ENCODE measurements around the gene ARPC4. TPM values are rescaled to one million over a fixed set of nuclear protein-coding genes. Genes with fewer than 3 reads are reported as not detected.

Gene ARPC4
- total RNA-seq, 6 donors from 2014 or later = 88.3 to 186 (median 158) TPM

DNA sequence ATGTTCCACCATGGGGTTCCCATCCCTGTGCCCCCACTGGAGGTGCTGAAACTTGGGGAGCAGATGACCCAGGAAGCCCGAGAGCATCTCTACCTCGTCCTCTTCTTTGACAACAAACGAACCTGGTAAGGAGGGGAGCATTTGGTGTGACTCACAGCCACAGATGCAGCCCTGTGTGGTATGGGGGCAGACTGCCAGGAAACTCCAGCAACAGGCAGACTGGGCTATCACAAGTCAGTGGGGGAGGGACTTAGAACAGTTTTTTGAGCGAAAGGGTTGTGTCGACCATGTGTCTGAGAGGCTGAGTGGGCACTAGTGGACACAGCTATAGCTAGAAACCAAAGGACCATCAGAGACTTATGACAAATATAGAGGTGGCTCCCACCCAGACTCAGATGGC is 46.6 kb upstream of the ARPC4 start:
- ATAC-seq (ENCODE audit: low FRiP score in 2 of 2) = no peak
- Histone ChIP-seq H3K4me3 (no peak overlapping the region), H3K9me3 (no peaks in the 10 kb centered on the region), H3K36me3 (peaks cover 59 to 73% (median 67%) of the 10 kb centered on the region in 4 donors), H3K27ac (no peak overlapping the region), H3K4me1 (peaks cover 15 to 27% (median 18%) of the 10 kb centered on the region in 4 donors), H3K27me3 (no peaks in the 10 kb centered on the region)
- no peak for DNase-seq
- WGBS, 2 donors = 80 to 83% methylated on average over 5 of the region's 5 CpGs
- TF ChIP-seq EP300 (IDR thresholded peaks at IDR 0.05) (no peak), POLR2AphosphoS5 (IDR thresholded peaks at IDR 0.05) (no peak), POLR2A (IDR thresholded peaks at IDR 0.05) (no peak)
- TF ChIP-seq, protein P1, sequence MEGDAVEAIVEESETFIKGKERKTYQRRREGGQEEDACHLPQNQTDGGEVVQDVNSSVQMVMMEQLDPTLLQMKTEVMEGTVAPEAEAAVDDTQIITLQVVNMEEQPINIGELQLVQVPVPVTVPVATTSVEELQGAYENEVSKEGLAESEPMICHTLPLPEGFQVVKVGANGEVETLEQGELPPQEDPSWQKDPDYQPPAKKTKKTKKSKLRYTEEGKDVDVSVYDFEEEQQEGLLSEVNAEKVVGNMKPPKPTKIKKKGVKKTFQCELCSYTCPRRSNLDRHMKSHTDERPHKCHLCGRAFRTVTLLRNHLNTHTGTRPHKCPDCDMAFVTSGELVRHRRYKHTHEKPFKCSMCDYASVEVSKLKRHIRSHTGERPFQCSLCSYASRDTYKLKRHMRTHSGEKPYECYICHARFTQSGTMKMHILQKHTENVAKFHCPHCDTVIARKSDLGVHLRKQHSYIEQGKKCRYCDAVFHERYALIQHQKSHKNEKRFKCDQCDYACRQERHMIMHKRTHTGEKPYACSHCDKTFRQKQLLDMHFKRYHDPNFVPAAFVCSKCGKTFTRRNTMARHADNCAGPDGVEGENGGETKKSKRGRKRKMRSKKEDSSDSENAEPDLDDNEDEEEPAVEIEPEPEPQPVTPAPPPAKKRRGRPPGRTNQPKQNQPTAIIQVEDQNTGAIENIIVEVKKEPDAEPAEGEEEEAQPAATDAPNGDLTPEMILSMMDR (IDR thresholded peaks at IDR 0.05) = no peak

DNA sequence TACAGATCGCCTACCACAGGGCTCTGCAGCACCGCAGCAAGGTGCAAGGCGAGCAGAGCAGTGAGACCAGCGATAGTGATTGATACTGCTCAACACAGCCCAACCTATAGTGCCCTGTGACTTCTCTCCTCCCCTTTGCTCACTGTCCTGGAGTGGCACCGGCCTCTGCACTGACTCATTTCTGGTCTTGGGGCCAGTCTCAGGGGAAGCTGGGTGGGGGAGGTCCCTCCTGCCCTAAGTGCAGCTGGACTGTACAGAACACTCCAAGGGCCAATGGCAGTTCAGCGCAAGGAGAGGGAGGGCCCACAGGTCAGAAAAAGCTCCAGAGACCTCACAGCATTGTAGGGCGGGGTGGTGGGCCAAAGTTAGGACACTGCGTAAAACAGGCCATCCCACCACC is 45.6 kb upstream of the ARPC4 start:
- no peak for DNase-seq
- ATAC-seq (ENCODE audit: low FRiP score in 2 of 2) = no peak
- Histone ChIP-seq H3K9me3 (no peaks in the 10 kb centered on the region), H3K27ac (no peak overlapping the region), H3K4me1 (peaks cover 19 to 34% (median 24%) of the 10 kb centered on the region in 4 donors), H3K36me3 (peaks cover 51 to 73% (median 63%) of the 10 kb centered on the region in 4 donors), H3K4me3 (no peak overlapping the region), H3K27me3 (no peaks in the 10 kb centered on the region)
- TF ChIP-seq, protein P1 (IDR thresholded peaks at IDR 0.05) = no peak
- TF ChIP-seq POLR2A (IDR thresholded peaks at IDR 0.05) (no peak), EP300 (IDR thresholded peaks at IDR 0.05) (no peak), POLR2AphosphoS5 (IDR thresholded peaks at IDR 0.05) (no peak)
- WGBS, 2 donors = 97 to 100% methylated on average over 2 to 8 of the region's 8 CpGs

DNA sequence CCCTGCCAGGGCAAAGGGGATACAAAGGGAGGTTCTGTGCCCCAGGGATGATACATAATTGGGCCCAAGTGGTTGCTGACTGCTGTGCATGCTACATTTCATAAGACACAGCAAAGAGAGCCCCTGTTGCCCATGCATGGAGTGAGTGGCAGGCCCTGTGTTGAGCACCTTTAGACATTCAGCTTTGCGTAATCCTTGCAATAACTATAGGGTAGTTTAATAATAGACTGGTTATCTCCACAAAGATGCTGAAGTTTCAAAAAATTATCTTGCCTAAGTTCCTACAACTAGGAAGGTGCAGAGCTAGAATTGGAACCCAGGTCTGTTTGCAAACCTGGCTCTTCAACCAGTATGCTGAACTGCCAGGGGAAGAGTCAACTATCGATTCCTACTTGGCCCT is 44.9 kb upstream of the ARPC4 start:
- TF ChIP-seq POLR2A (IDR thresholded peaks at IDR 0.05) (no peak), POLR2AphosphoS5 (IDR thresholded peaks at IDR 0.05) (no peak), EP300 (IDR thresholded peaks at IDR 0.05) (no peak)
- TF ChIP-seq, protein P1 (IDR thresholded peaks at IDR 0.05) = no peak
- H3K27me3 ChIP-seq = no peaks in the 10 kb centered on the region
- H3K36me3 ChIP-seq = peaks cover 43 to 73% (median 60%) of the 10 kb centered on the region in 4 donors
- H3K27ac ChIP-seq = no peak overlapping the region
- no peak overlapping the region for H3K4me3 ChIP-seq
- H3K4me1 ChIP-seq = peaks cover 19 to 34% (median 24%) of the 10 kb centered on the region in 4 donors
- WGBS, 2 donors = 88 to 100% methylated on average over 1 to 2 of the region's 2 CpGs
- ATAC-seq (ENCODE audit: low FRiP score in 2 of 2) = no peak
- DNase-seq = no peak
- H3K9me3 ChIP-seq = no peaks in the 10 kb centered on the region

DNA sequence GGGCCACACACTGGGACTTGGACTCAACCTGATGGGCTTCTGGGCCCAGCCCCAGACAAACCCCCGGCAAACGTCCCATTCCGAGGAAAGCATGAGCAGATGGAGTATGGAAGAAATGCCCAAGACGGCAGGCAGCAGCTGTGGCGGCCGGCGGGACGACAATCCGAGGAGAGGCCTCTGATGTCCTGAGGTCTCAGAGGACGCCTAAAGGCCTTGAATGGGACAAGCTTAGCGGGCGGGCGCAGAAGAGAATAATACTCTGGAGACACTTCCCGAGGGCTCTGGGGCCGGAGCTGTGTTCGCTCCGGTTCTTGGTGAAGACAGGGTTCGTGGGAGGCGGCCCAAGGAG is 43.6 kb upstream of the ARPC4 start:
- ATAC-seq (ENCODE audit: low FRiP score in 2 of 2) = peak in 1 of 2 donors; percentile 34
- H3K36me3 ChIP-seq = peaks cover 31 to 69% (median 48%) of the 10 kb centered on the region in 4 donors
- WGBS, 2 donors = 2 to 18% methylated on average over 19 of the region's 19 CpGs

More for the DNA sequence above, 43.6 kb upstream of the ARPC4 start:
- DNase-seq = peak in 1 of 2 donors; percentile 87
- H3K4me1 ChIP-seq = peaks cover 19 to 38% (median 25%) of the 10 kb centered on the region in 4 donors
- H3K9me3 ChIP-seq = no peaks in the 10 kb centered on the region
- TF ChIP-seq, protein P1 (IDR thresholded peaks at IDR 0.05) = no peak
- TF ChIP-seq POLR2A (IDR thresholded peaks at IDR 0.05) (no peak), EP300 (IDR thresholded peaks at IDR 0.05) (no peak)
- no peaks in the 10 kb centered on the region for H3K27me3 ChIP-seq
- peak overlapping the region; percentile 45 to 72 (median 64) for H3K4me3 ChIP-seq
- H3K27ac ChIP-seq = peak overlapping the region; percentile 83 to 95 (median 94)

Measured in upper lobe of left lung (tissue), 6 donors.